Adrenal gland (tissue), 12 donors: ENCODE measurements around the gene HNRNPUL1. TPM values are rescaled to one million over a fixed set of nuclear protein-coding genes. Genes with fewer than 3 reads are reported as not detected.

Experiments used
- DNase-seq, 7 donors: peaks; one replicate each; pipeline ENCODE4 v3.0.0-alpha.2; 2019 to 2020
- H3K27ac ChIP-seq, 5 donors: fragments of 200-600 bp; sonication (generic) in 4 of 5; 1 replicate in 3 of 5; 2 replicates in 2 of 5; pipeline versions ENCODE4 v1.5.1 to v1.8.0; 2016 to 2020; ENCODE audit warnings: mild to moderate bottlenecking in 1 of 5
- H3K27me3 ChIP-seq: fragments of 200-600 bp; 2 replicates; pipeline ENCODE4 v1.8.0; 2021
- H3K36me3 ChIP-seq, 2 donors: fragments of 200-600 bp; replicated peaks in 1 of 2; 1 replicate in 1 of 2; 2 replicates in 1 of 2; pipeline versions ENCODE4 v1.5.1 to v1.8.0; 2018 to 2022
- H3K4me1 ChIP-seq, 2 donors: fragments of 200-600 bp; replicated peaks in 1 of 2; 1 replicate in 1 of 2; 2 replicates in 1 of 2; pipeline versions ENCODE4 v1.5.1 to v1.8.0; 2018 to 2021
- H3K4me3 ChIP-seq, 4 donors: fragments of 200-600 bp; sonication (generic) in 3 of 4; one replicate each; pipeline ENCODE4 v1.5.1; 2016 to 2018
- H3K9me3 ChIP-seq, 3 donors: fragments of 200-600 bp; sonication (generic) in 1 of 3; replicated peaks in 1 of 3; 1 replicate in 2 of 3; 2 replicates in 1 of 3; pipeline versions ENCODE4 v1.5.1 to v1.8.0; 2016 to 2021
- CTCF ChIP-seq, 6 experiments: fragments of 450-650 bp in 4 of 6; fragments of 200-600 bp in 2 of 6; sonication (generic) in 1 of 6; IDR thresholded peaks; 1 replicate in 5 of 6; 2 replicates in 1 of 6; pipeline versions ENCODE4 v1.5.1 to v1.8.0; 2016 to 2021; ENCODE audit warnings: antibody characterized with exemption in 6 of 6, mild to moderate bottlenecking in 2 of 6, moderate library complexity in 1 of 6
- POLR2A ChIP-seq, 2 donors: fragments of 450-650 bp; IDR thresholded peaks; one replicate each; pipeline ENCODE4 v1.6.1; 2017; ENCODE audit warnings: antibody characterized with exemption in 2 of 2, mild to moderate bottlenecking in 2 of 2, moderate library complexity in 1 of 2
- WGBS, 4 donors: extraction: QIAGEN DNeasy Blood & Tissue Kit in 2 of 4; methylation state at CpG; one replicate each; pipeline versions ENCODE4 v1.1.5 to v1.1.7; 2013 to 2017; 5-methylcytosine and 5-hydroxymethylcytosine counted together
- intact Hi-C, 2 donors: fragments of 100-400 bp; cut with DNase I; formaldehyde crosslinking; loops; one replicate each; pipeline versions ENCODE4 v1.14.1 to v1.15.0; 2022 to 2023
- polyA plus RNA-seq, 3 donors: library from polyadenylated mRNA; stranded (reverse); fragments of 200-250 nt in 2 of 3; fragments of 350-450 nt in 1 of 3; fragmentation: Illumina TruSeq in 1 of 3; extraction: RNeasy Lipid Tissue Mini Kit (QIAGEN cat#74804) in 1 of 3; gene quantifications; one replicate each; pipeline ENCODE4 v1.2.3, GENCODE V29; 2013 to 2014
- total RNA-seq, 9 donors: library from RNA; depleted of rRNA in 4 of 9; stranded (reverse); fragments of >200 nt in 4 of 9; fragments of 120-200 nt in 1 of 9; fragmentation: NEBNext Ultra II Directional in 1 of 9; extraction: Animal tissue kit (Norgen Biotek cat#: 25700) in 1 of 9; gene quantifications; one replicate each; pipeline versions ENCODE4 v1.1.0 to v1.2.4, GENCODE V29; 2013 to 2023
- donor health status: healthy with polysubstance abuse.
- donor health status: Bipolar disorder and iron deficiency.
- donor health status: DM: yes; HTN: yes; CAD: no.
- donor health status: DM: no; HTN: no; CAD: no.
- donor health status: DM: no; HTN: no; CAD: no.
- donor health status: DM: yes; HTN: yes; CAD: no.

Gene HNRNPUL1
- total and polyA plus RNA-seq, 12 donors, result 55.8 to 175 (median 142) TPM

DNA sequence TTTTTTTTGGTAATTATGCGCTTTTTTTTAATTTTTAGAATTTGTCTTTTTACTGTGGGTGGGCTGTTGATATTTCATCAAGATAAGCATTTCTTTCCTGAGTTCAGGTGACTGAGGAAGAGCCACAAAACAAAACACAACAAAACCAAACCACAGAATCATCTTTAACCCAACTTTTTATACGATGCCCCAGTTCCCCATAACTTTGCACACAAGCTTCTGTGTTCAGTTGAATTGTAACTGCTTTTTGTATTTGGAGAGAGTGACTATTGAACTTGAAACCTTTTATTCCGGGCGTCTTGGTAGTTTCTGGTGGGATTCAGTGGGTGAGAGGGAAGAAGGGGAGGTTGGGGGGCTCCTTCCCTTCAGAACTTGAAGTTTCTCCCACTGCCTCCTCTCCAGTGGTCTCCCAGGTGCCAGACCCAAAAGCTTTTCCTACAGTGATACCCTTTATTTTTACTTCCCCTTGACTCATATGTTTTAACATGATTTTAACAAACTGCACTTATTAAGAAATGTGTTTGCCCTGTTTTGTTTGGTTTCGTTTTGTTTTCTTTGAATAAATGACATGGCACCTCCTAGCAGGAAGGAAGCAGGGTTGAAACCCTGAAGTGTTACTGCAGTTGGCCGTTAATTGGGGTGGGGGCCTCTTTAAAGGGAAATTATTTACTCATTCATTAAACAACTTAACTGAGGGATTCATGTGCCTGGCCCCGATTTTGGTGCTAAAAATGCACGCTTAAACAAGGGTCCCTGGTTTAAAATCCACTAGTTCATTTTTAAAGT lies 43.1 kb downstream of the HNRNPUL1 start:
- TF ChIP-seq POLR2A (IDR thresholded peaks at IDR 0.05) (no peak), CTCF (IDR thresholded peaks at IDR 0.05) (no peak)
- Histone ChIP-seq H3K27ac (peak overlapping the region in 4 of 5 donors; percentile 63 to 99 (median 94)), H3K27me3 (no peaks in the 10 kb centered on the region), H3K4me1 (peaks cover 21 to 37% of the 10 kb centered on the region in 2 donors), H3K4me3 (no peak overlapping the region), H3K9me3 (no peaks in the 10 kb centered on the region), H3K36me3 (peaks cover 0 to 58% of the 10 kb centered on the region in 2 donors)
- intact Hi-C loops, result loop anchor here in 1 of 2 donors (5.0 kb wide), 1 partner anchor 110 kb away; no protein-coding TSS in a partner anchor
- 55 to 70% (median 64%) methylated on average over 8 of the region's 8 CpGs for WGBS, 4 donors
- DNase-seq, result no peak

- Histone ChIP-seq H3K27me3 (no peaks in the 10 kb centered on the region), H3K4me1 (peaks cover 21 to 37% of the 10 kb centered on the region in 2 donors), H3K27ac (peak overlapping the region in 4 of 5 donors; percentile 63 to 99 (median 94)), H3K4me3 (no peak overlapping the region), H3K36me3 (peaks cover 0 to 54% of the 10 kb centered on the region in 2 donors), H3K9me3 (no peaks in the 10 kb centered on the region)
- intact Hi-C loops, result loop anchor here in 1 of 2 donors (5.0 kb wide), 1 partner anchor 111 kb away; no protein-coding TSS in a partner anchor
- DNase-seq, result no peak
- 38 to 65% (median 50%) methylated on average over 2 to 4 of the region's 4 CpGs for WGBS, 4 donors
- TF ChIP-seq POLR2A (IDR thresholded peaks at IDR 0.05) (no peak), CTCF (IDR thresholded peaks at IDR 0.05) (no peak)
These were observed 43.8 kb downstream of the HNRNPUL1 start for GRCh38 chr19:41307954-41308449.

GRCh38 chr19:41308450-41309179 lies 44.4 kb downstream of the HNRNPUL1 start:
- no peaks in the 10 kb centered on the region for H3K9me3 ChIP-seq
- peak; percentile 97 to 98 (median 98) for TF ChIP-seq CTCF (IDR thresholded peaks at IDR 0.05)
- no peak for TF ChIP-seq POLR2A (IDR thresholded peaks at IDR 0.05)
- peaks cover 0 to 54% of the 10 kb centered on the region in 2 donors for H3K36me3 ChIP-seq
- peaks cover 21 to 37% of the 10 kb centered on the region in 2 donors for H3K4me1 ChIP-seq
- peak; percentile 91 to 98 (median 95) for DNase-seq
- no peaks in the 10 kb centered on the region for H3K27me3 ChIP-seq
- peak overlapping the region in 1 of 4 donors; percentile 84 for H3K4me3 ChIP-seq
- peak overlapping the region; percentile 91 to 99 (median 96) for H3K27ac ChIP-seq
- WGBS, 4 donors, result 23 to 30% (median 26%) methylated on average over 8 of the region's 8 CpGs
- intact Hi-C loops, result loop anchor here in 1 of 2 donors (5.0 kb wide), 1 partner anchor 111 kb away; no protein-coding TSS in a partner anchor
